AG09309 (cell line): ENCODE measurements around the gene FIBCD1.

ENCODE experiments used
- DNase-seq: peaks from one replicate; pipeline ENCODE4 v3.0.0-alpha.2; 2010; ENCODE audit warnings: low read depth
- H3K4me3 ChIP-seq: 2 replicates; pipeline ENCODE4 v1.5.1; 2011; ENCODE audit warnings: mild to moderate bottlenecking, low read depth, low read length, moderate library complexity; ENCODE audit not compliant: control insufficient read depth
- CTCF ChIP-seq: IDR thresholded peaks from 2 replicates; pipeline ENCODE4 v1.5.1; 2011; ENCODE audit warnings: mild to moderate bottlenecking, low read depth, low read length, inconsistent platforms; ENCODE audit not compliant: insufficient read depth, control insufficient read depth; ENCODE audit errors: missing control alignments

The FIBCD1 gene

DNA sequence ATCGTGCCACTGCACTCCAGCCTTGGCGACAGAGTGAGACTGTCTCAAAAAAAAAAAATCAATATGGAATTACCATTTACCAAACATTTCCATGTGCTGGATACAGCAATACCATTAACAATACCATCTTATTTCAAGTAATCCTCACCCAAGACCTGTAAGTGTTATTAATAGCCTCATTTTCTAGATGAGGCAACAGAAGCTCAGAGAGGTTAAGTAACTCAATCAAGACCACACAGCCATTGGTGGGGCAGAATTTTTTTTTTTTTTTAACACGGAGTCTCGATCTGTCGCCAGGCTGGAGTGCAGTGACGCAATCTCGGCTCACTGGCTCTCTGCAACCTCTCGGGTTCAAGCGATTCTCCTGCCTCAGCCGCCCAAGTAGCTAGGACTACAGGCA, 3.6 kb upstream of the FIBCD1 start:
- no peak for TF ChIP-seq CTCF
- no peak for DNase-seq
- no peak overlapping the region for H3K4me3 ChIP-seq

DNA sequence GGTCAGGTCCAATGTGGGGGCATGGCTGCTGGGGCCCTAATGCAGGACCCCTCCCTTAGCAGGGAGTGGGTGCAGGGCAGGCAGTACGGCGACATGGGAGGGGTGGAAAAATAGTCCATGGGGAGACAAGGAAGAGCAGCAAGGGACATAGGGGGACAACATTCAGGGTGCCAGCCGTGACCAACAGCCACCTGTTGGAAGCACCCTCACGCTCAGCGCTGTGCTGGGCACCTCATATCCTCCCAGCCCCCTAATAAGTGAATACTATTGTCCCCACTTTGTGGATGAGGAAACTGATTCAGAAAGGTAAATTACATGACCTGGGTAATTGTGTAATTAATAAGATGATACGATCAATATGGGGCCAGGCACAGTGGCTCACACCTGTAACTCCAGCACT, 3.0 kb upstream of the FIBCD1 start:
- no peak for DNase-seq
- no peak overlapping the region for H3K4me3 ChIP-seq
- no peak for TF ChIP-seq CTCF

DNA sequence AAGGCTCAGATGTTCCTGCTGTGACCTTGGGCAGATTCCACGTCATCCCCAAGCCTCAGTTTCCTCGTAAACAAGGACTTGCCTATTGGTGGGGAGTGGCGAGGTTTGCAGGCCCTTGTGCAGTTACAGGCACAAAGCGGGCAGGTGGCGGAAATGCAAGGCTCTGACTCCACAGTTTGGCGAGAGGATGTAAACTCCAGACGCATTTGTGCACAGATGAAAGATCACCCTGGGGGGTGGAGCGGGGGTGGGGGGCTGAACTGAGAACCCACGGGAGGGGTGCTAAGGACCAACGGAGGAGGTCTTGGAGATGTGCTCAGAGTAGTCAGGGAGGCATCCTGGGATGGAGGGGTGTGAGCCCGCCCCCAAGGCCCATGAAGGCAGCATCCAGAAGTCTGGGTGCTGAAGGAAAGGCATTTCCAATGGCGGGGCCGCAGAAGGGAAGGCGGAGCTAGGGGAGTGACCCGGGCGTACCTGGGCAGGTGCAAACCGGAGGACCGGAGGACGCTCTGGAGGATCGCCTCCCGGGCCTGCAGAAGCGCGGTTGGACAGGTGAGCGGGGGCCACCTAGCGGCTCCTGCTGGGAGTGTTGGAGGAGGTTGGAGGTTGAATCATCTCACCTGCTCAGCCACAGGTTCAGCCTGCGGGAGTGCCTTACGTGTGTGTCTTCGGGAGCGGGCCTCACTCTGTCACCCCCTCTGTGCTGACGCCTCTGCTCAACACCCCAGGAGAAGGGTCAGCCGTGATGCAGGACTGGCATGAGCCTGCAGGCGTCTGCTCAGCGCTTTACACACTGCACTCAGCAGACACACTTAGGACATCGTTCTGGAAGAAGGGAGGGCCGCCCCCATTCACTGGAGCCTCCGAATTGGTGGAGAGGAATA, 1.9 kb upstream of the FIBCD1 start:
- peak; percentile 86 for TF ChIP-seq CTCF
- no peak overlapping the region for H3K4me3 ChIP-seq
- DNase-seq: no peak

GRCh38 chr9:130940027-130940549, 1.0 kb upstream of the FIBCD1 start:
- DNase-seq: no peak
- H3K4me3 ChIP-seq: no peak overlapping the region; the same call in 1 of the 2 replicates
- TF ChIP-seq CTCF: no peak

DNA sequence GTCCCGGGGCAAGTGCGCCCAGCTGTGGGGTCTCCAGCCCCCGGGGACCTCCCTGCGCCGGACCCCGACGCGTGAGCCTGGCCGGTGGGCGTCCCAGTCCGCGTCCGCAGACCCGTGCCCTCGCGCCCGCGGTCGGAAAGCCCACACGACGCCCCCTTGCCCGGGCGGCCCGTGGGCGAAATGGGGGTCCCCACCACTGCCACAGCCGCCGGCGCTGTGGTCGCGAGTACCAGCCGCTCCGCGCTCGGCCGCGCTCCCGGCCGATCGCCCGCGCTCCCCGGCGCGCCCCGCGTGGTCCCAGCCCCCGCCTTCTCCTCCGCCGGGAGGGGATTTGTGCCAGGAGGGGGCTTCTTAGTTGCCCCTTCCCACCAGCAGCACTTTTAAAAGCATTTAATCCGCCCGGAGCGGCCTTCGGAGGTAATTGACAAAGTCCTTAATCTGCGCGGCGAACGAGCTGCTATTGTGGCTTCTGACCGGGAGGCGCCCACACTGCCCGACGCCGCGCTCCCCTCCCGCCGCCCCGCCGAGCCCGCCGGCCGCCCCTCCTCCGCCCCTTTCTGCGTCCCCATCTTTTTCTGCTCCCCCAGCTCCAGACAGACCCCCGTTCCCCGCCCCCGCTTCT, 469 bp upstream of the FIBCD1 start:
- H3K4me3 ChIP-seq: peak overlapping the region; percentile 55
- no peak for DNase-seq
- no peak for TF ChIP-seq CTCF

DNA sequence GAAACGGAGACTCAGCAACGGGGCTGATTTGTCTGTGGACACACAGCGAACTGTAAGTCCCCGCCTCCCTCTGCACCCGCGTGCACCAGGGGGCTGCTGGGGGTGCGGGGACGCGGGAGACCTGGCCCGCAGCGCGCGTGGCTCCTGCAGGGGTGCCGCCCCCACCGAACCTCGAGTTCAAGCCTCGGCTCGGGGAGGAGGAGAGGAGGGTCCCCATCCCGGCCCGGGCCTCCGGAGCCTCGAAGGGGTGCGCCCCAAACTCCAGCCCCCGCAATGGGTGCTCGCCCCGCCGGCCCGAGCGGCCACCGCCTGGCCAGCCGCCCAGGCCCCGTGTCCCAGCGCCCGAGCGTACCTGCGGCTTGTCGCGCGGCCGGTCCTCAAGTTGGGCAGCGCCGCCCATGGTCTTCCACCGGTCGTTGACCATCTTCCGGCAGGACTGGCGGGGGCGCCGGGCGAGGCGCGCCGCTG, 829 bp downstream of the FIBCD1 start:
- DNase-seq: no peak
- TF ChIP-seq CTCF: no peak
- H3K4me3 ChIP-seq: no peak overlapping the region; the same call in 1 of the 2 replicates
